ENCODE data around the gene CECR2. TPM values are rescaled to one million over a fixed set of nuclear protein-coding genes. Genes with fewer than 3 reads are reported as not detected.

Gene CECR2
- total and polyA plus RNA-seq, 2 donors from 2014 or later = 0.58 to 3.4 TPM

DNA sequence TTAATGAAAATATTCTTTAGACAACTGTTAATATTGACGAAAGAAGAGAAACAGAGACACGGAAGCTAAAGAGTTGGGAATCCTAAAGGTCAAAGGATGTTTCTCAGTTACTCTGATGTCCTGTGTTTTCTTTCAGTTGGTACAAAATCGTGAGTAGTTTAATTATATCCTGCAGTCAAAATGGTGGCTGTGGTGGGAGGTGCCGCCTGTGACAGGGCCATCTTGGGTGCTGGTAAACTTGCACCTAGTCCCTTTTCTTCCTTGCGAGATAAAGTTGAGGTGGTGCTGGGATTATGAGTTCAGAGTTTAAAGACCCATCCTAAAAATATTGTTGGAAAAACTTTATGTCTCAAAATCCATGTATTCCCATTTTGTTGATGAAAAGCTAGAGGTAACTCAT, 2.2 kb downstream of the CECR2 start:
- H3K27me3 ChIP-seq (ENCODE audit: control insufficient read depth, insufficient read depth, low read length) = no peaks in the 10 kb centered on the region
- H3K9ac ChIP-seq (ENCODE audit: low read length in 3 of 3) = no peak overlapping the region
- no peak overlapping the region for H3K27ac ChIP-seq (ENCODE audit: low read depth in 2 of 2, low read length in 2 of 2)
- H3K36me3 ChIP-seq (ENCODE audit: control insufficient read depth in 2 of 3, insufficient read depth in 3 of 3, low read length in 3 of 3) = no peaks in the 10 kb centered on the region
- no peaks in the 10 kb centered on the region for H3K4me1 ChIP-seq (ENCODE audit: control insufficient read depth in 2 of 3, insufficient read depth in 2 of 3, low read depth in 1 of 3, low read length in 3 of 3)
- FAIRE-seq (no peak), DNase-seq (peak in 3 of 5 donors; percentile 14 to 36 (median 30))
- no peaks in the 10 kb centered on the region for H3K9me3 ChIP-seq (ENCODE audit: control insufficient read depth in 2 of 3, insufficient read depth in 1 of 3, low read length in 3 of 3)
- H3K4me3 ChIP-seq (ENCODE audit: low read length in 3 of 3) = peak overlapping the region in 2 of 3 donors; percentile 65 to 66
- TF ChIP-seq, protein P1, sequence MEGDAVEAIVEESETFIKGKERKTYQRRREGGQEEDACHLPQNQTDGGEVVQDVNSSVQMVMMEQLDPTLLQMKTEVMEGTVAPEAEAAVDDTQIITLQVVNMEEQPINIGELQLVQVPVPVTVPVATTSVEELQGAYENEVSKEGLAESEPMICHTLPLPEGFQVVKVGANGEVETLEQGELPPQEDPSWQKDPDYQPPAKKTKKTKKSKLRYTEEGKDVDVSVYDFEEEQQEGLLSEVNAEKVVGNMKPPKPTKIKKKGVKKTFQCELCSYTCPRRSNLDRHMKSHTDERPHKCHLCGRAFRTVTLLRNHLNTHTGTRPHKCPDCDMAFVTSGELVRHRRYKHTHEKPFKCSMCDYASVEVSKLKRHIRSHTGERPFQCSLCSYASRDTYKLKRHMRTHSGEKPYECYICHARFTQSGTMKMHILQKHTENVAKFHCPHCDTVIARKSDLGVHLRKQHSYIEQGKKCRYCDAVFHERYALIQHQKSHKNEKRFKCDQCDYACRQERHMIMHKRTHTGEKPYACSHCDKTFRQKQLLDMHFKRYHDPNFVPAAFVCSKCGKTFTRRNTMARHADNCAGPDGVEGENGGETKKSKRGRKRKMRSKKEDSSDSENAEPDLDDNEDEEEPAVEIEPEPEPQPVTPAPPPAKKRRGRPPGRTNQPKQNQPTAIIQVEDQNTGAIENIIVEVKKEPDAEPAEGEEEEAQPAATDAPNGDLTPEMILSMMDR (IDR thresholded peaks at IDR 0.05; ENCODE audit: borderline replicate concordance, extremely low read depth, insufficient read depth) = no peak
- intact Hi-C loops (cut with DNase I) = no loop called here

DNA sequence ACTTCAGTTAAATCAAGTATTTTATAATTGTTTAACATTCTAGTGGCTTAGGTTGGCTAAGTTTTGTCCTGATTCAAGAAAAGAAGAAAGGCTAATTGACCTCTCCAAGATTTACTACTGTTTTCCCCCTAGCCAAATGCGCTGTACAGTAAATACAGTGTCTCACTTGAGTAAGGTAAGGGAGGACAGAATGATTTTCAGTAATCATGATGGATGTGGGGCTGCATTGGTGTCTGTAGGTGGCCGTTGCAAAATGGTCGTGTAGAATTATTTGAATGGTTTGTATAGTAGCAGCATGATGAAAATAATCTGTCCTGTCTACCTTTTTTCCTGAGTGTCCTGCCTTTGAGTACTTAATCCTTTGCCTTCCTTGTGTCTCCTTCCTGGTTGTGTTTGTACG, 4.6 kb downstream of the CECR2 start:
- no peak overlapping the region for H3K27ac ChIP-seq (ENCODE audit: low read depth in 2 of 2, low read length in 2 of 2)
- no peak overlapping the region for H3K4me3 ChIP-seq (ENCODE audit: low read length in 3 of 3)
- DNase-seq (peak in 1 of 5 donors; percentile 42), FAIRE-seq (no peak)
- no peaks in the 10 kb centered on the region for H3K36me3 ChIP-seq (ENCODE audit: control insufficient read depth in 2 of 3, insufficient read depth in 3 of 3, low read length in 3 of 3)
- no peaks in the 10 kb centered on the region for H3K4me1 ChIP-seq (ENCODE audit: control insufficient read depth in 2 of 3, insufficient read depth in 2 of 3, low read depth in 1 of 3, low read length in 3 of 3)
- H3K9ac ChIP-seq (ENCODE audit: low read length in 3 of 3) = no peak overlapping the region
- H3K9me3 ChIP-seq (ENCODE audit: control insufficient read depth in 2 of 3, insufficient read depth in 1 of 3, low read length in 3 of 3) = no peaks in the 10 kb centered on the region
- intact Hi-C loops (cut with DNase I) = no loop called here
- H3K27me3 ChIP-seq (ENCODE audit: control insufficient read depth, insufficient read depth, low read length) = no peaks in the 10 kb centered on the region
- TF ChIP-seq, protein P1 (IDR thresholded peaks at IDR 0.05; ENCODE audit: borderline replicate concordance, extremely low read depth, insufficient read depth) = no peak

DNA sequence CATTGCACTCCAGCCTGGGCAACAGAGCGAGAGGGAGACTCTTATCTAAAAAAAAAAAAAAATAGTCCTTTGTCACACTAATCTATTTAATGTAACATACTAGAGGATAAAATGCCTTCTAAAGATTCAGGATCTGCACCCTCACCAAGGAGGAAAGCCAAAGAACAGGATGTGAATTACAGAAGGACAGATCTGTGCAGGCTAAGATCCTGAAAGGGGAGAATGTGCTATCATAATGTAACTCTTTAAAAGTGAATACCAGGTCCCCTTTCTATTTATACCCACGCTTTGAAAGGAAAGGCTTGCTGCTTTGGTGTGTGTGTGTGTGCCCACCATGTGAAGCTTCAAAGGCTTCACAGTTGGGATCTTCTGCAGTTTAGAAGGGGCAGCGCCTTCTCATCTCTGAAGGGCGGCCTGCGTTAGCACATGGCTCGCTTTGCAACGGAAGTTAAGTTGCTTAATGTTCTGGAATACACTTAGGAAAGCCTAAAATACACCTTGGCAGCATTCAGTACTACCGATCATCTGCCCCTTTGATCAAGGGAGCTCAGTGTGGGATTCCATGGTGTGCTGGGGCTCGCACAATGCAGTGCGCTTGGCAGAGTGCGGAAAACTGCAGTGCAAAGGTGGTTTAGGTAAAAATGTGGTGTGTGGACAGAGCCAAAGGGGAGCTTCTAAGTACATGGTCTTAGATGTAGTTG, 6.8 kb downstream of the CECR2 start:
- FAIRE-seq (no peak), DNase-seq (peak in 1 of 5 donors; percentile 14)
- TF ChIP-seq, protein P1 (IDR thresholded peaks at IDR 0.05; ENCODE audit: borderline replicate concordance, extremely low read depth, insufficient read depth) = no peak
- H3K4me1 ChIP-seq (ENCODE audit: control insufficient read depth in 2 of 3, insufficient read depth in 2 of 3, low read depth in 1 of 3, low read length in 3 of 3) = no peaks in the 10 kb centered on the region
- H3K9me3 ChIP-seq (ENCODE audit: control insufficient read depth in 2 of 3, insufficient read depth in 1 of 3, low read length in 3 of 3) = no peaks in the 10 kb centered on the region
- no peak overlapping the region for H3K27ac ChIP-seq (ENCODE audit: low read depth in 2 of 2, low read length in 2 of 2)
- H3K36me3 ChIP-seq (ENCODE audit: control insufficient read depth in 2 of 3, insufficient read depth in 3 of 3, low read length in 3 of 3) = no peaks in the 10 kb centered on the region
- intact Hi-C loops (cut with DNase I) = no loop called here
- H3K4me3 ChIP-seq (ENCODE audit: low read length in 3 of 3) = no peak overlapping the region
- no peak overlapping the region for H3K9ac ChIP-seq (ENCODE audit: low read length in 3 of 3)
- H3K27me3 ChIP-seq (ENCODE audit: control insufficient read depth, insufficient read depth, low read length) = no peaks in the 10 kb centered on the region
